Hematopoietic multipotent progenitor cell treated with erythropoietin and hydrocortisone succinate and interleukin-3 and kit ligand, for 8 days (in vitro differentiated cells): ENCODE results near the gene ILKAP.

Experiments
- DNase-seq: peaks from one replicate; pipeline ENCODE4 v3.0.0-alpha.2; 2015

The ILKAP gene

GRCh38 chr2:238133499-238134392, 69.7 kb downstream of the ILKAP start:
- no peak for DNase-seq

DNA sequence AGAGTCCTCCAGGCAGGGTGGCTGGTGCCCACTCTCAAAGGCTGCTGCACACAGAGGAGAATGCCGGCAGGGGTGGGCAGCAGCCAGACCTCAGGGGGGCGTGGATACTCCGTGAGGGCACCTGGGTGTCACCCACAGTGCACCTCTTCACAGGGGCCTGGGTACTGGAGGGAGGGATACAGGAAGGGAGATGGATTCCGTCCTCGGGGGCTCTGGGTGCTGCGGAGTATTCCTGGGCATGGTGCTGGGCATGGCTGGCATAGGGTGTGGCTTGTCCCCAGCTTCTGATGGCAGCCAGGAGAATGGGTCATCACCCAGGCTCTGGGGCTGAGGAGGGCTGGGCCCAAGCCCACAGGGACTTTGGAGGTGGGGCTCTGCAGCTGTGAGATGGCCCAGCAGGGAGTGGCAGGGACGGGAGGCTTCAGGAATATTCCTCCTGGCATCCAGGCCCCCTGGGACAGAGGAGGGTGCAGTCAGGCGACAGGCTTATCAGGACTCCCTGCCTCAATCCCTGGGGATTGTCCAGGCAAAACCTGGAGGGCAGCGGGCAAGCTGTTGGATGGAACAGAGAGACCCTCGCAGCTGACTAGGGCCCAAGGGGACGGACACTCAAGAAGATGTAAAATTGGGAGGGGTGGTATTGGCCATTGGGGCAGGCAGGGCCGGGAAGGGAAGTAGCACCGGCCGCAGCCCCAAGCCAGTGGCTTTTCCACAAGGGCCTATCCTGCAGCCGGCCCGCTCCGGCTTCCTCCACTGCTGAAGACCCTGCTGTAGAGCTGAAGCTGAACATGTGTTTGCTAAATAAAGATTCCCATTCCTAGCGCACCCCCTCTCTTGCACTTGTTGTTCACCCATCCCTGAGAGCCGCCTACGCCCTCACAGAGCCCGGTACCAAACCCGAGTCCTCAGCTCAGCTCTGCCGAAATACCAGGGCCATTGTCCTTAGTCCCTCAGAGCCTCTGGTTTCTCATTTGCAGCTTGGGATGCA, 70.7 kb downstream of the ILKAP start:
- no peak for DNase-seq

DNA sequence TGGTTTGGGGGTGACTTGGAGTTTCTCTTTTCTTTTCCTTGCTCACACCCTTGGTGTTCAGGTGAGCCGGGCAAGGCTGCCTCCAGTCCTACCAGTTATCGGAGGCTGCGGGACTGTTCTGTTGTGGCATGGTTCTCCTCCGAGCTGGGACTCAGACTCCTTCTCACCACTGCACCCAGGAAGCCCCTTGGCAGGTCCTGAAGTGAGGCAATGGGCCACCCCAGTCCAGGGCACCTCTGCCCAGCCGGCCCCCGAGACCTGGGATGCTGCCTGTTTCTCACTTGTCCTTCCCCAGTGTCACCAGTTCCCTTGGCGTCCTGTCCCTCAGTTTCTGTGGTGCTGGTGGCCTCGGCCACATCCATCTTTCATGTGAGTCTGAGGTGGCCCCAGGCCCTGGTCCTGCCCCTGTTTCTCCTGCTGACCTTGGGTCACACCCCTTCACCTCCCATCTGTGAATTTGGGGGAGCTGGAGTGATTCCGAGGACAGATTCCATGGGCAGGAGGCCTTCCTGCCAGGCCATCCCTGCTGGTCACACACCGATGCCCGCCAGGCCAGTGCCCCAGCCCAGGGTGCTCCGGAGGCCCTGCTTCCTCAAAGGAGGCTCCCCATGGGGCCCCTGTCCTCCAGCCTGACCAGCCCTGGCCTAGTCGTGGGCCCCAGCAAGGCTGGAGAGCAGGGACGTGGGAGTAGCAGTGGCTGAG, 71.6 kb downstream of the ILKAP start:
- no peak for DNase-seq

DNA sequence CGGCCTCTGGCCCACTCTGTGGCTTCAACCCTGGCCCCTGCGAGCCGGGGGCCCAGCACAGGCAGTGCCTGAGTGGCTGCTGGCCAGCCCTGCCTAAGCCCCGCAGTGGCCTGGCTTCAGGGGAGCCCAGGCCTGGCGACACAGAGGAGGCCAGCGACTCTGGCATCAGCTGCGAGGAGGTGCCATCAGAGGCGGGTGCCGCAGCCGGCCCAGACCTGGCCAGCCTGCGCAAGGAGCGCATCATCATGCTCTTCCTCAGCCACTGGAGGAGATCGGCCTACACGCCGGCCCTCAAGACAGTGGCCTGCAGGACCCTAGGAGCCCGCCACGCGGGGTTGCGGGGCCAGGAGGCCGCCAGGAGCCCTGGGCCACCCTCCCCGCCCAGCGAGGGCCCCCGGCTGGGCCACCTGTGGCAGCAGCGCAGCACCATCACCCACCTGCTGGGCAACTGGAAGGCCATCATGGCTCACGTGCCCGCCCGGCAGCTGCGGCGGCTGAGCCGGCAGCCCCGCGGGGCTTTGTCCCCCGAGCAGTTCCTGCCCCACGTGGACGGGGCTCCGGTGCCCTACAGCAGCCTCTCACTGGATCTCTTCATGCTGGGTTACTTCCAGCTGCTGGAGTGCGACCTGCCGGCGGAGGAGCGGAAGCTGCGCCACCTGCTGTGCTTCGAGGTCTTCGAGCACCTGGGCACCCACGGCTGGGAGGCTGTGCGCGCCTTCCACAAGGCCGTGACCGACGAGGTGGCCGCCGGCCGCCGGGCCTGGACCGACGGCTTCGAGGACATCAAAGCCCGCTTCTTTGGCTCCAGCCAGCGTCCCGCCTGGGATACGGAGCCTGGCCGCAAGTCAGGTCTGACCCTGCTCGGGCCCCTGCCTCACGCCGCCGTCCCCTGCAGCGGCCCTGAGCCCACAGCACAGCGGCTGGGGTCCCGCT, 72.5 kb downstream of the ILKAP start:
- no peak for DNase-seq

DNA sequence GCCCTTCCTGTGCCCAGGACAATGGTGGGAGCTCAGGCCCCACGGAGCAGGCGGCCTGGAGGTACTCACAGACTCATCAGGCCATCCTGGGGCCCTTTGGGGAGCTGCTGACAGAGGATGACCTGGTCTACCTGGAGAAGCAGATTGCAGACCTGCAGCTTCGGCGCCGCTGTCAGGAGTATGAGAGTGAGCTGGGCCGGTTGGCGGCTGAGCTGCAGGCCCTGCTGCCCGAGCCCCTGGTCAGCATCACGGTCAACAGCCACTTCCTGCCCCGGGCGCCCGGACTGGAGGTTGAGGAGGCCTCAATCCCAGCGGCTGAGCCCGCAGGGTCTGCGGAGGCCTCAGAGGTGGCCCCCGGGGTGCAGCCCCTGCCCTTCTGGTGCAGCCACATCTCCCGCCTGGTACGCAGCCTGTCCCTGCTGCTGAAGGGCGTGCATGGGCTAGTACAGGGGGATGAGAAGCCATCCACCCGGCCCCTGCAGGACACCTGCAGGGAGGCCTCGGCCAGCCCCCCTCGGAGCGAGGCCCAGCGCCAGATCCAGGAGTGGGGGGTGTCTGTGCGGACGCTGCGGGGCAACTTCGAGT, 73.3 kb downstream of the ILKAP start:
- no peak for DNase-seq

DNA sequence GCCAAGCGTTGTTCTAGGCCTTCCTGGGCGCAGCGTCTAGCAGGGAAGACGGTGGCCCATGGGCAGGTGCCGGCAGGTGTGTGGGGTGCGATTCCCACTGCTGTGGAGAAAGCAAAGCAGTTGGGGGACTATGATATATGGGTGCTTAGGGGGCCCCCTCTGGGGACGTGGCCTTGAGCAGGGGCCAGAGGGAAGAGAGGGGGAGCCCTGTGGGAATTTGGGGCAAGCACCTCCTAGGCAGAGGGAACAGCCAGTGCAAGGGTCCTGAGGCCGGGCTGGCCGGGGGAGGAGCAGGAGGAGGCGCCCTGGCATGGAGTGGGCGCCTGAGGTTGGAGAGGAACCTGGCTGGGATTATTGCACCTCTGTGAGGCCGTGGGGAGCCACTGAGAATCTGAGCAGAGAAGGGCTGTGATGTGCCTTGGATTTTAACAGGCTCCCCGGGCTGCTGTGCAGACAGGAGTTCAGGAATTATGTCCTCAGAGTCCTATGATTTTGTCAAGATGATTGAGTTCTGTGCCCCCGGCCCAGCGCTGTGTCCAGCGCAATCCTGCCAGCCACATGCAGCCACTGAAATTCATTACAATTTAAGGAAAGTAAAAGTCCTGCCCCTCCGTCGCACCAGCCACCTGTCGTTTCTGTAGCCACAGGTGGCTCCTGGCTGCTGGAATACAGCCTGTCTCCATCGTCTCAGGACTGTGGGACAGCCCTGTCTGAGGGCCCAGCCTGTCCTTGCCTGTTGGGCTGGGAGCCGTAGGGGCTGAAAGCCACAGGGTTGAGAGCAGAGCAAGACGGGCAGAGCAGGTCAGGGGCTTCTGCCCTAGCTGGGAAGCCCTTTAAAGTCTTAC, 74.1 kb downstream of the ILKAP start:
- no peak for DNase-seq

GRCh38 chr2:238128534-238129001, 74.9 kb downstream of the ILKAP start:
- DNase-seq = no peak

GRCh38 chr2:238128061-238128440, 75.4 kb downstream of the ILKAP start:
- no peak for DNase-seq

GRCh38 chr2:238127165-238128060, 76.1 kb downstream of the ILKAP start:
- no peak for DNase-seq

GRCh38 chr2:238126775-238127164, 76.7 kb downstream of the ILKAP start:
- no peak for DNase-seq

DNA sequence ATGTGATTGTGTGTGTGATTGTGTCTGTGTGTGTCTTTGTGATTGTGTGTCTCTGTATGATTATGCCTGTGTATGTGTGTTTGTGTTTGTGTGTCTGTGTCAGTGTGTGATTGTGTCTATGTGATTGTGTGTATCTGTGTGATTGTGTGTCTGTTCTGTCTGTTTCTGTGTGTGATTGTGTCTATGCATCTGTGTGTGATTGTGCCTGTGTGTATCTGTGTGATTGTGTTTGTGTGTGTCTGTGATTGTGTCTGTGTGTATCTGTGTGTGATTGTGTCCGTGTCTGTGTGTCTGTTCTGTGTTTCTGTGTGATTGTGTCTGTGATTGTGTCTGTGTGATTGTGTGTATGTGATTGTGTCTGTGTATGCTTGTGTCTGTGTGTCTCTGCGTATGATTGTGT, 77.2 kb downstream of the ILKAP start:
- no peak for DNase-seq

DNA sequence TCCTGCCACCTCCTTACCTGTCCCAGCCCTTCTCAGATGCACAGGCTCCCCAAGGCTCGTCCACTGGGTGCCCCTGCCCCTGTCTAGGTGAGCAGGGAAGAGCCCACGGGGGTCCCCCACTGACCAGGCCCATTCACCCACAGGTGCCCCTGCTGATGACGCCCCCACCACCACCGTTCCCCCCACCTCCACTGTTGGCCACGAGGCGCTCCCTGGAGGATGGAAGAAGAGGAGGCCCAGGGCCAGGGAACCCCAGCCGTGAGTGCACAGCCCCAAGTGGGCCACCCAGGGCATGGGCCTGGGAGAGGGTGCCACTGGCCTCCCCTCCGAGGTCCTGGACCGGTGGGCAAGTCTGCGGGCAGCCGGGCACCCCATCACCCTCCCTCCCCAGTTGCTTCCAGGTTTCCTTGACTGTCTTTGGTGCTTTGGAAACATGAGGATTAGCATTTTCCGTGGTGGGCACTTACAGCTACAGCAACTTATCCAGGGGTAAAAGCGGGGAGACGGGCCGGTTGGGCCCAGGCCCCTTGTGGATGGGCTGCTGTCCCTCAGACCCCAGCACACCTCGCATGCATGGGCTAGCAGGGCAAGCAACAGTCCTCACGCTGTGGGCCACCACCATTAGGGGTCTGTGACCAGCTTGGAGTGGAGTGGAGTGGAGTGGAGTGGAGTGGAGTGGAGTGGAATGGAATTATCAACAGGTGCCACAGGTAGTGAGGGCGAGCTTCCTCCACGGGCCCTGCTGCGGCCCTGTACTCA, 78.2 kb downstream of the ILKAP start:
- DNase-seq = no peak

DNA sequence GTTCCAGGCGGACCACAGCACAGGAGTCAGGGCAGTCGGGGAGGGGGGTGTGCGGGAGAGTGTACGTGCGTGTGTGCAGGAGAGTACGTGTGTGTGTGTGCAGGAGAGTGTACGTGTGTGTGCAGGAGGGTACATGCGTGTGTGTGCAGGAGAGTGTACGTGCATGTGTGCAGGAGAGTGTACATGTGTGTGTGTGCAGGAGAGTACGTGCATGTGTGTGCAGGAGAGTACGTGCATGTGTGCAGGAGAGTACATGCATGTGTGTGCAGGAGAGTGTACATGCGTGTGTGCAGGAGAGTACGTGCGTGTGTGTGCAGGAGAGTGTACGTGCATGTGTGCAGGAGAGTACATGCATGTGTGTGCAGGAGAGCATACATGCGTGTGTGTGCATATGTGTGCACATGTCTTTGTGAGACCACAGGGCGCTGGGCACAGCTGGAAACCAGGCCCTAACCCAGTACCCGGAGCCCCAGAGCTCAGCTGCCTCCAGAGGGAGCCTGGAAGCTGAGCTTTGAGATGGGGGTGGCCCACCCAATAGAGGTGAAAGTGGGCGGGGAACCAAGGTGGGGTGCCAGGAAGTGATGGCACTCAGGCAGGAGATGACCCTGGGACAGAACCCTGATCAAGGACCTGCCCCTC, 78.9 kb downstream of the ILKAP start:
- DNase-seq = no peak

GRCh38 chr2:238123991-238124470, 79.5 kb downstream of the ILKAP start:
- no peak for DNase-seq

GRCh38 chr2:238123218-238123971, 80.1 kb downstream of the ILKAP start:
- DNase-seq = no peak

DNA sequence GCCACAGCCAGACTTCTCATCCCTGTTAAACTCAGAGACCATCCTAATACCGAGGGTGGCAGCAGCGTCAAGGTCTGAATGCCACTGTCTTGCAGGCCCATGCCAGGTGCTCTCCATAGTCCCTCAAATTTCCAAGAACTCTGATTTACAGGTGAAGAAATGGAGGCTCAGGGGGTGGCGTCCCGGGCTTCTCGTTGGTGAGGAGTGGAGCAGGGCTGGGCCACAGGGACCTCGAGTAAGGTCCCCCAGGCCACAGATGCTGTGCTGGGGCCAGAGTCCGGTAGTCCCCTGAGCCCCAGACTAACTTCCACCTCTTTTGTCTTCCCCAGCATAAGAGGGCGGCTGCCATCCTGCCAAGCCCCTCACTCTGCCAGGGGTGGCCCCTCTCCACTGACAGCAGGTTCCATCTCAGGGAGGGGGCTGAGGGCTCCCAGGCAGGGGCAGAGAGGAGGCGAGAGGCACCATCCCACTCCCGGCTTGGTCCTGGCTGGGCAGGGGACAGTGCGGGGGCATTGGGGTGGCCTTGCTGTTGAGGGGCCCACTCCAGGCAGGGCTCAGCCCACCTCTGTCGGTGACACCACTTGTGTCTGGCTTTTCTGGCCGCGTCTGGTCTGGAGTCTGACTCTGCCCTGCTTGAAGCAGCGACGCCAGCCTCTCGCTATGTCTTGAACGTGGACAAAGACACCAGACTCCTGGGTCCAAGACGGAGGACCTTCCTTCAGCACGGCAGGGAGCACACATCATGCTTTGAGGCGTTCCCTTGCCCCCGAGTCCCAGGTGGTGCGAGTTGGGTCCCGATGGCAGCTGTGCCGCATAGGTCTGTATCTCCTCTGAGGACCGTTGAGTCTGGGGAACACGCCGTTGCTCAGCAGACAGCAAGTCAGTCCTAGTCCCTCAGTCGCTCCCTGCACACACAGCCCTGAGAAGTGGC, 80.9 kb downstream of the ILKAP start:
- DNase-seq = no peak
